OCI-LY1 (cell line): ENCODE results near the gene PRRG4.

ENCODE experiments used
- EZH2 ChIP-seq: fragments of 200-600 bp; sonication (generic), shearing (Covaris generic); IDR thresholded peaks from 2 replicates; pipeline ENCODE4 v1.8.0; 2017; ENCODE audit warnings: borderline replicate concordance, mixed run types, mild to moderate bottlenecking, antibody characterized with exemption, low read length, moderate library complexity, mixed read lengths
- TF ChIP-seq, protein P1 (sequence below): fragments of 200-600 bp; sonication (generic), shearing (Covaris generic); IDR thresholded peaks from 2 replicates; pipeline ENCODE4 v1.5.1; 2017; ENCODE audit warnings: mild to moderate bottlenecking, antibody characterized with exemption, low read length, moderate library complexity, mixed read lengths

DNA sequence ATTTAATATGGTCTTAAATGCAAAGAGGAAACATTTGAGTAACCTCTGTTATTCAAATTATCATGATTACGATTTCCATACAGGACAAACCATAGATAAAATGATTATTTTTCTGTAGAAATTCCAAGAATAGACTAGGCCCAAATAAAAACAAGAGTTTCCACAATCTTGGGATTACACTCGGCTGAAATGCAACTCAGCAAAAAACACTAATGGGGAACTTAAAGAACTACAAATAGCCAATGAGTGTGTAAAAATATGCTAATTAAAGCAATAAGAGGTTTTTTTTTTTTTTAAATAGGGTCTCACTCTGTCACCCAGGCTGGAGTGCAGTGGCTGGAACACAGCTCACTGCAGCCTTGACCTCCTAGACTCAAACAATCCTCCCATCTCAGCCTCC, 10.5 kb upstream of the PRRG4 start:
- TF ChIP-seq, protein P1, sequence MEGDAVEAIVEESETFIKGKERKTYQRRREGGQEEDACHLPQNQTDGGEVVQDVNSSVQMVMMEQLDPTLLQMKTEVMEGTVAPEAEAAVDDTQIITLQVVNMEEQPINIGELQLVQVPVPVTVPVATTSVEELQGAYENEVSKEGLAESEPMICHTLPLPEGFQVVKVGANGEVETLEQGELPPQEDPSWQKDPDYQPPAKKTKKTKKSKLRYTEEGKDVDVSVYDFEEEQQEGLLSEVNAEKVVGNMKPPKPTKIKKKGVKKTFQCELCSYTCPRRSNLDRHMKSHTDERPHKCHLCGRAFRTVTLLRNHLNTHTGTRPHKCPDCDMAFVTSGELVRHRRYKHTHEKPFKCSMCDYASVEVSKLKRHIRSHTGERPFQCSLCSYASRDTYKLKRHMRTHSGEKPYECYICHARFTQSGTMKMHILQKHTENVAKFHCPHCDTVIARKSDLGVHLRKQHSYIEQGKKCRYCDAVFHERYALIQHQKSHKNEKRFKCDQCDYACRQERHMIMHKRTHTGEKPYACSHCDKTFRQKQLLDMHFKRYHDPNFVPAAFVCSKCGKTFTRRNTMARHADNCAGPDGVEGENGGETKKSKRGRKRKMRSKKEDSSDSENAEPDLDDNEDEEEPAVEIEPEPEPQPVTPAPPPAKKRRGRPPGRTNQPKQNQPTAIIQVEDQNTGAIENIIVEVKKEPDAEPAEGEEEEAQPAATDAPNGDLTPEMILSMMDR = no peak
- no peak for TF ChIP-seq EZH2
